ENCODE results near the gene CCDC197.

CCDC197 gene

DNA sequence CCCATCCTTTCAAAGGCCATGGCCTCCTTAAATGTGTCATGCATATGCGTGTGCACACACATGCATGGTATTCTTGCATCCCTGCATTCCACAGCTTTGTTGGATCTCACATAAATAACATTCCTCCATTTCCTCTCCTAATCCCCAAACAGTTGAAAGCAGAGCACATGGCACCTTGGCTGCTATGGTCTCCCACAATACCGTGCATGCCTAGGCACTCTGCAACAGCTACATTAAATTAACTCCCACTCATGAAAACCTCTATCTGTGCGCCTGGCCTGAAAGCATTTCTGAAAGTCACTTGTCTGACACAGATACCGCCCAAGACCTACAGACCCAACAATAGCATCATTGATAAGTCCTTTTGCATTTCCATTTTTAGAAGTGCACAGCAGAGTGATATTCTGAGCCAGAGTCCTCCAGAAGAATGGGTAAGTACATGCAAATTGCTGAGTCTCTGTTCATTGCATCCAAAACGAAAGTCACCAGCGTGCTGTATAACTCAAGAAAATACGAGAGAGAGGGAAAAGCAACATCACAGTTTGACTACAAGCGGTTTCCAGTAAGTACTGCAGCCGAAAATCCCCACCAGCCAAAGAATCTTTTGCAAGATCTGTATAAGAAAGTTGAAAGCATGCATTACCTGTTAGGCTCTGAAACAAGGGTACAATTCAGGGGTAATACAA, 21.2 kb upstream of the CCDC197 start:
- Histone ChIP-seq H3K27ac (peak overlapping the region in 4 of 21 experiments; percentile 1 to 78 (median 24)), H3K4me3 (no peak overlapping the region)

DNA sequence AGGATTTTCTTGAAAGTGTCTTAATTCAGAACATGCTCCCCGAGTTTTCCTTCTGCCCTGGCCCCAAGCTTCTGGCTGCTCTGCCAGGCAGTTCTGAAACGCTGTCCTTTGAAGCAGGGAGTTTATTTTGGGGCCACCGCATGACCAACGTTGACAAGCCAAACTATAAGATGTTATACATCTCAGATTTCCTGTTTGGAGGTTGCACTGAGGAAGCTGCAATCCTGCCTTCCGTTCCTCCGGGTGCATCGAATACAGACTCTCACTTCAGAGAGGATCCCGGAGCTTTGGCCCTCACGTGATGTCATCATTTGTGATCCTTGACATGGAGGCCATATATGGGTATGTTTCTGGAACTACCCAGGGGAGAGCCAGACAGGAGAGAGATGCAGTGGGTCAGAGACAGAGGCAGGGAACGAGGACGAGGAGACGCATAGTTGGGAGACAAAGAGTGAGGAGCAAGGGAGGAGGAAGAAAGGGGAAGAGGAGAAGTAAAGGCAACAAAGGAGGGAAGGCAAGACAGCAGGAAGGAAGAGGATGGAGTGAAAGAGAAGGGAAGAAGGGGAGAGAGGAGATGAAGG, 20.5 kb upstream of the CCDC197 start, which contains the start of gene ASB2:
Gene ASB2, minus strand, starts transcription at position 94 of the 581 bp plus-strand sequence. CDS start 12,031 bp downstream, outside the sequence.
- Histone ChIP-seq H3K27ac (peak within 1 kb of the TSS in 5 of 21 experiments; percentile 1 to 78 (median 12)), H3K4me3 (no peak within 1 kb of the TSS)

DNA sequence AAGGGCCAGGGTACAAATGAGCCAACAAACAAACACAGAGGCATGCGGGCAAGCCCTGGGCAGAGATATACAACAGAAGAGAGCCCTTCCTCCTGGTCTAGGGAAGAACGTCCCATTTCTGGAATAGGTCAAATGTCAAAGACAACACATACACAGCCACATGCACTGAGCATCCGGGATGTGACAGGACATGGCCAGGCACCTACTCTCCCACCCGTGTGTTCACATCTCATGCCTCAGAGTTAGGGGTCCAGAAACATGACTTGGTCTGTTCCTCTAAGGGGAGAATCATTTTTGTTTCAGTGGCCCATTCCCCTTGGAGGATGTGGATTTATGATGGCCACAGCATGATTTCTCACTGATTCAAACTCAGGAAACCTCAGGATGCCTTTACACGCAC, 19.9 kb upstream of the CCDC197 start:
- Histone ChIP-seq H3K4me3 (no peak overlapping the region), H3K27ac (peak overlapping the region in 1 of 21 experiments; percentile 78)

DNA sequence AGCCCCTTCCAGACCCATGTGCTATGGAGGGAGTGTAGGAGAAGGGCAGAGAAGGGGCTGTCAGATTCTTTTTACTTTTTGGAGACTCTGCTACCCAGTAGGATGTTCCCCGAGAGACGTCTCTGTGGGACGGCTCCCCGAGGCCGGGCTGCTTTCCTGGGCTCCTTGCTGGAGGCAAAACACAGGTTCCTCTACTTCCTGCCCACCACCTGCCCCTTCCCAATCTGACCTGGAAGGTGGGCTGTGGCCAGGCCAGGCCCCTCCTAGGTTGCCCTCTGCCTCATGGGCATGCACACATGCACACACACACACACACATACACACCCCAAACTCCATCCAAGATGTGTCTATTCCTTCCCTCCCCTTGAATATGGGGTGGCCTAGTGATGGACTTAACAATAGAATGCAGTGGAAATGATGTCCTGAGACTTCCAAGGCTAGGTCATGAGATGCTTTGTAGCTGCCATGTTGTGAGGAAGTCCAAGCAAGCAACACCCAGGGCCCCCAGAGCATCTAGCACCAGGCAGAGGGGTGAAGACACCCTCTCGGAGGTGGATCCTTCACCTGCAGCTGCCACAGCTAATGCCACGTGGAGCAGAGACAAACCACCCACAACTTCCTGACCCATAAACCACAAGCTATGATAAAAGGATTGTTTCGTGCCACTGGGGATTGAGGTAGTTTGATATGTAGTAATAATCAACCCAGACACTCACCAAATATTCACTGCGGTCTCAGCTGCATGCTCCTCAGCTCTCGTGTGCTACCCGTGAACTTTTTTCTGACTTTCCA, 19.1 kb upstream of the CCDC197 start:
- H3K4me3 ChIP-seq = no peak overlapping the region
- peak overlapping the region in 2 of 21 experiments; percentile 29 to 78 for H3K27ac ChIP-seq

- no peak overlapping the region for H3K4me3 ChIP-seq
- peak overlapping the region in 3 of 21 experiments; percentile 14 to 65 (median 24) for H3K27ac ChIP-seq
Observed at GRCh38 chr14:93978735-93979134, 18.4 kb upstream of the CCDC197 start.

DNA sequence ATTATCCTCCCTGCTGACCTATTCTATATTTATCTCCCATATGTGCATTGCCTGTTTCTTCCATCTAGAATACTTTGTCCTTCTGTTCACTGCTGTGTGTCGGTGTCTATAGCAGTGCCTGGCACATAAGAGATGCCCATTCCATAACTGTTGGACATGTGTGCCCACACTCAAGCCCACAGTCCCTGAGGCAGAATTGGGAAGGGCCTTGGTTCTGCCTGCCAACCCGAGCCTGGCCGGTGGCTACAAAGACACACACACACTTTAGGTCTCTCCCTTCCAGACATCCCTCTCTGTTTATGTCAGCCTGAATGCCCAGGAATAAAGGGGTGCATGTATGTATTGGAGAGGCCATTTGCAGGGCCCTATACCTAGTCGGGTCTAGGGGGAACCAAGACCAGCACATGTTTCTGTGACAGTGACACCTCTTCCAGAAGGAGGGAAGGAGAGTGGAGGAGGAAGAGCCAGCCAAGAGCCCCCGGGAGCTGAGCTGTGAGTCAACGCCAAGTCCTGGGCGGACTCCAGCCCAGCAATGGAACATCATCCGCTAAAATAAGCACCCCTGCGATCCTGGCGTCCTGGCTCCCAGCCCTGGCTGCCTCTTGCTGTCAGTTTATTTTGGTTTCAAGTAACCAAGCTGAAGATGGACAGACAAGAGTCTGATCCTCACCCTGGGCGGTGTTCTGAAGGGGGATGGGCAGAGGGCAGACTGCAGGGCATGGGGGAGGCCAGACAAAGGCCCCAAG, 16.5 kb upstream of the CCDC197 start:
- Histone ChIP-seq H3K27ac (no peak overlapping the region), H3K4me3 (no peak overlapping the region)

DNA sequence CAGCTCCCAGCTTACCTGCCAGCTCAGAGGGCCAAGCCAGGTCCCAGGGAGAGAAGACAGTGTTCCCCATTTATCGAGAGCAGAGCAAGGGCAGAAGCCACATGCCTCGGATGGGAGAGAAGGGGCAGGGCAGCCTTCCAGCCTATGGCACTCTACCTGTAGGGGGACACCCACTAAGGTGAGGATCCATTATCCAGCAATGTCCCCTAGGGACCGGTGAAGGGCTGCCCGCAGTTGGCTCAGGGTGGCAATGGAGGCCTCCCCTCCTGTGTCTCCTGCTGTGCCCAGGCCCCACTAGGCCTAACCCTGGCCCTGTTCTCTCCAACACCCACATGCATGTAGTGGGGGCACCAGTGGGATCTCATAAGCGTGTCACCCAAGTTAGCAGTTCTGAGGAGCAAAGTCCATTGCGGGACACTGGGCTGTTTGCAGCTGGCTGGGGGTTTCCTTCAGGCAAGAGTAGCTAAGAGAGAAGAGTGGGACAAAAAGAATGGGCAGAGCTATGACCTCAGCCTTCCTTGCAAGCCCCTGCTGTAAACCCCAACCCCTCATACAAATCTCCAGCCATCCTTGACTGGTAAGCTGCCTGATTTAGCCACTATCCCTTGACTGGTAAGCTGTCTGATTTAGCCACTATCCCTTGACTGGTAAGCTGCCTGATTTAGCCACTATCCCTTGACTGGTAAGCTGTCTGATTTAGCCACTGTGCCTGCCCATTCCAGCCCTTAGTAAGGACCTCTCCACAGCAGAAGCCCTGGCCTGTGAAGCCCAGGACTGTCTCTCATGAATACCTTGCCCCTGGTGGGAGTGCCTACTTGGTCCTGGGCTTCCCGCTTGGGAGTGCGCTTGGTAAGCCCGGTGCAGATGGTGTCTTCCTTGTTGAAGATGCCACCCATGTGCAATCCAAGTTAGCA, 15.5 kb upstream of the CCDC197 start:
- Histone ChIP-seq H3K27ac (no peak overlapping the region), H3K4me3 (no peak overlapping the region)

DNA sequence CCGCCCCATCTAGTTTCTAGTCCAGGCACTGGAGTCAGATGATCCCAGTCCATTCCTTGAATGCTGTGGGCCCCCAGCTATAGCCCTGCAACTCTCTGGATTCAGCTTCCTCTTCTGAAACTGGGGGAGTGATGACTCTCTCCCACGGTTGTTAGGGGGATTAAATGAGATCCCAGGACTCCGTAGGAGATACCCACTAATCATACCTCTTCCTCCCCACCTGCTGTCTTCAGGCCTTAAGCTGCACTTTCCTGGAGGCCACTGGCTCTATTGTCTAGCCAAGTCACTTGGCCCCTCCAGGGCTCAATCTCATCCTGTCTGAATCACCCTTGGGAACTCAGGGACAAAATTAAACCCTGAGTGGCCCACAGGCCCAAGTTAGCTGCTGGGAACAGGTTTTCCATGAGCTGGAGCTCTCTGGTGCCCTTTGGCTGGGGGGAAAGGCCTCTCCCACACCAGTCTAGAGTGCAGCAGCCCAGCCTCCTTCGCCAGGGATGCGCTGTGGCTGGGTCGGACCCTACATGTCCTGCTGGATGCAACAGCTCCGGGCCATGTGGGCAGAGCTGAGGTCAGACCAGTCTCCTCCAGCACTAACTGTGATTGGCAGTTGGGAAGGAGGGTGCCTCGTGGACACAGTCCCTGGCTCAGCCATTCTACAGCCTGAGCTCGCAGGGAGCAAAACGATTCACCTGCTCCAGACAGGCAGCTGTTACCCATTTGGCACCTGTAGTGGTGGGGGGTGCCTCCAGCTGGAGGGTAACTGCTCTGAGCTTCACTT, 14.7 kb upstream of the CCDC197 start:
- H3K4me3 ChIP-seq = no peak overlapping the region
- H3K27ac ChIP-seq = peak overlapping the region in 1 of 21 experiments; percentile 52

DNA sequence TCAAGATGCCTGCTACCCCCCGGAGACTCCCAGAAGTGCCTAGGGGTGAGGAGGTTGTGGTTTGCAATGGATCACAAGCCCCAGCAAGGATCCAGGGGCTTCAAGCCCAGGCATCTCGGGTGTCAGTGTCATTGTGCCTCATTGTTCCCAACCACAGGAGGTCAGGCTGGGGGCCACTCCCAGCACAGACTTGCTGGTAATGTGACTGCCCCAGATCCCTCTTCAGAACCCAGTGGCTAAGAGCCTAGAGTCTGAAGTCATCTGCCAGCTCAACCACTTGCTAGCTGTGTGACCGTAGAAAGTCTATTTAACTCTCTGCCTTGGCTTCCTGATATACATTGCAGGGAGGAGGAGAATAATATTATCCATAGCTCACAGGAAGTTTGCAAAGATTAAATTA, 13.0 kb upstream of the CCDC197 start:
- no peak overlapping the region for H3K27ac ChIP-seq
- no peak overlapping the region for H3K4me3 ChIP-seq

- no peak overlapping the region for H3K4me3 ChIP-seq
- peak overlapping the region in 4 of 21 experiments; percentile 2 to 41 (median 32) for H3K27ac ChIP-seq
Observed at GRCh38 chr14:93984987-93985410, 12.1 kb upstream of the CCDC197 start.

DNA sequence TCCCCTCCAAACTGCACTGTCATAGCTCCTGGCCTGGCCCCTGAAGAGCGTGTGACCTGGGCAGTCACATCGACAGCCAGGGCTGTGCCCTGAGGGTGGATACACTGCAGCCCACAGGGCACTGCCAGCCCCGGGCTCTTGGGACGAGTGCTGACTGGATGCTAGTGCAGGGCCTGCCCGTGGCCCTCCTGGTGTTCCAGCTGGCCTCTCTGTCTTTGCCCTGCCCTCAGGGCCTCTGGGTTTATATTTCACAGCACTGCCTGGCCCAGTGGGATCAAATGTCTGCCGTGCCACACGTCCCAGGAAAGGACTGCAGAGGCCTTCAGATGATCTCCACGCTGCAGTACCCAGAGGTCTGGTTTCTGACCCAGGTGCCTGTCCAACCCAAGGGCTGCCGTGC, 10.1 kb upstream of the CCDC197 start:
- Histone ChIP-seq H3K4me3 (no peak overlapping the region), H3K27ac (no peak overlapping the region)

DNA sequence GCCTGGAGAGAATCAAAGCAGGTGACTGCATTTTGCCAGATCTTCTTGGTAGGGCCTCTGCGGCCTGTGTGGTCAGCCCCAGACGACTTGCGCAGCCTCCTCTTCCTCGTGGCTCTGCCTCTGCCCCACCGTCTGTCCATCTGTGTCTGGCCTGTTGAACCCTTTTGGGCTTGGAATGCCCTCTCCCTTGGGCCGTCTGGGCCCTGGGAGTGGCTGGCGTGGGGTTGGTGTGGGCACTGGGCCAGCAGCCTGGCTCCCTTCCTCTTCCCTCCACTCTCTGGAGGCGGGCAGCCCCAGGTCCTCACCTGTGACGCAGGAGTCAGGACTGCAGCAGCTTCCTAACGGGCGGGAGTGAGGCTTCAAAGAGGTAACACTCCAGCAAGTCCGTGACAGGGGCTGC, 9.7 kb upstream of the CCDC197 start:
- Histone ChIP-seq H3K4me3 (no peak overlapping the region), H3K27ac (no peak overlapping the region)

DNA sequence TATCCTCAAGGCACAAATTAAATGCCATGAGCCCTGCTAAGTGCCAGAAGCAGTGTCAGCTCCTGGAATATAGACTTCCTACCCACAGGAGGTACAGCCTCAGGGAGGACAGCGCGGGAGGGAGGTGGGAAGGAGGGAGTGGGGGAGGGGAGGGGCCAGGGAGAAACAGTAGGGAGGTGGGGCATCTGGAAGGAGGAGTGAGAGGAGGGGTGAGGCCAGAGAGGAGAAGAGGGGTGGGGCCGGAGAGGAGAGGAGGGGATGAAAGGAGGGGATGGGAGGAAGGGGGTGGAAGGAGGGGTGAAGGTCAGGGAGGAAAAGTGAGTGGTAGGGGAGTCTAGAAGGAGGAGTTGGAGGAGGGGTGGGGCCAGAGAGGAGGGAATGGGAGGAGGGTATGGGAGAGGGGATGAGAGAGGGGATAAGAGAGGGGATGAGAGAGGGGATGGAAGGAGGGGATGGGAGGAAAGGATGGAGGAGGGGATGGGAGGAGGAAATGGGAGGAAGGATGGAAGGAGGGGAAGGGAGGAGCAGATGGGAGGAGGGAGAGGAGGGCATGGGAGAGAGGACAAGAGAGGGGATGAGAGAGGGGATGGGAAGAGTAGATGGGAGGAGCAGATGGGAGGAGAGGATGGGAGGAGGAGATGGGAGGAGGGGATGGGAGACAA, 9.2 kb upstream of the CCDC197 start:
- no peak overlapping the region for H3K27ac ChIP-seq

DNA sequence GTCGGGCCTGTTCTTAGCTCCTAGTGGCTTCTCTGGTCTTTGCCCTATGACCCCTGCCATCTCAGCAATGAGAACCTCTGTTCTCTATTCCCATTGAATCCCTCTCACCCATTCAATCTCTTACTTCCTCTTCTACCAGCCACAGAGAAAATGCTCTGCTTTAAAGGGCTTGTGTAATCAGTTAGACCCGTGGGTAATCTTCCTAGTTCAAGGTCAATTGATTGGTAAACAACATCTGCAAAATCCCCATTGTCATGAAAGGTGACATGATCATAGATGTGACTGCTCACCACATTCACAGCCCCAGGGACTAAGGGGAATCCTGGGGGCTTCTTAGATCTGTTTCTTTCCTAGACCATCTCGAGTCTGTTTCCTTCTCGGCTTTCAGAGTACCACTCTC, 7.2 kb upstream of the CCDC197 start:
- Histone ChIP-seq H3K27ac (no peak overlapping the region), H3K4me3 (no peak overlapping the region)

More for the DNA sequence above, 9.2 kb upstream of the CCDC197 start:
- no peak overlapping the region for H3K4me3 ChIP-seq

DNA sequence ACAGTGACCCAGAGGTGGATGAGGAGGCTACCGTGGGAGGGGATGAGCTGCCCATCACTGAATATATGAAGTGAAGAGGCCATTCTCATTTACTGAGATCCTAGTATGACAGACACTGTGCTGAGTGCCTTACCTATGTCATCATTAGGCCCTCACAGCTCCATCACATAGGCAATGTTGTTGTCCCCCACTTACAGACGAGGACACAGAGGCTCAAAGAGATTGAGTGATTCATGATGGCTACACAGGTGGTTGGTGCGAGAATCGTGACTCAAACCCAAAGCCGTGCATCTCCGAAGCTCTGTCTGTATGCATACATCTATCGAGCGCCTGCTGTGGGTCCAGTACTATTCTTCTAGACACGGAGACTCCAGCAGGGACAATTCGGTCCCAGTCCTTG, 5.9 kb upstream of the CCDC197 start:
- Histone ChIP-seq H3K27ac (no peak overlapping the region), H3K4me3 (no peak overlapping the region)

- H3K4me3 ChIP-seq = no peak overlapping the region
- H3K27ac ChIP-seq = no peak overlapping the region
Observed at GRCh38 chr14:93991649-93992048, 5.5 kb upstream of the CCDC197 start.

- H3K4me3 ChIP-seq = no peak overlapping the region
- H3K27ac ChIP-seq = no peak overlapping the region
Observed at GRCh38 chr14:93993382-93993781, 3.7 kb upstream of the CCDC197 start.
